ENCODE results near the gene RNF43. TPM values are rescaled to one million over a fixed set of nuclear protein-coding genes. Genes with fewer than 3 reads are reported as not detected.

RNF43 gene
- total and polyA plus RNA-seq, 2 of the 13 experiments (the other 11 are each of a cell fraction or from before 2014, with no cell fraction given) = 31.0 to 53.4 TPM

- TF ChIP-seq ZNF713 (CRISPR knock-in tag; IDR thresholded peaks at IDR 0.05) = no peak
- no peak for TF ChIP-seq MTF2 (CRISPR knock-in tag; IDR thresholded peaks at IDR 0.05; ENCODE audit: borderline replicate concordance)
- no peak for TF ChIP-seq TEAD2 (CRISPR knock-in tag; IDR thresholded peaks at IDR 0.05)
- TF ChIP-seq ZNF30 (CRISPR knock-in tag; IDR thresholded peaks at IDR 0.05) = no peak
- TF ChIP-seq, protein P1, sequence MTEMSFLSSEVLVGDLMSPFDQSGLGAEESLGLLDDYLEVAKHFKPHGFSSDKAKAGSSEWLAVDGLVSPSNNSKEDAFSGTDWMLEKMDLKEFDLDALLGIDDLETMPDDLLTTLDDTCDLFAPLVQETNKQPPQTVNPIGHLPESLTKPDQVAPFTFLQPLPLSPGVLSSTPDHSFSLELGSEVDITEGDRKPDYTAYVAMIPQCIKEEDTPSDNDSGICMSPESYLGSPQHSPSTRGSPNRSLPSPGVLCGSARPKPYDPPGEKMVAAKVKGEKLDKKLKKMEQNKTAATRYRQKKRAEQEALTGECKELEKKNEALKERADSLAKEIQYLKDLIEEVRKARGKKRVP (CRISPR knock-in tag; IDR thresholded peaks at IDR 0.05) = no peak
- no peak for TF ChIP-seq PITX1 (CRISPR knock-in tag; IDR thresholded peaks at IDR 0.05)
- no peak for TF ChIP-seq PCBP1 (IDR thresholded peaks at IDR 0.05; ENCODE audit: borderline replicate concordance, low read depth, low read length)
- 0 out of 2 replicates have a peak, but pooled peaks have one; percentile 59 for TF ChIP-seq SIN3A (IDR thresholded peaks at IDR 0.05; ENCODE audit: borderline replicate concordance, low read depth, low read length)
- no peak for TF ChIP-seq ZNF501 (CRISPR knock-in tag; IDR thresholded peaks at IDR 0.05)
- no peak for TF ChIP-seq HHEX (CRISPR knock-in tag; IDR thresholded peaks at IDR 0.05)
- TF ChIP-seq HINFP (CRISPR knock-in tag; IDR thresholded peaks at IDR 0.05; ENCODE audit: low read depth) = no peak
- TF ChIP-seq LBX2 (CRISPR knock-in tag; IDR thresholded peaks at IDR 0.05; ENCODE audit: borderline replicate concordance) = no peak
- no peak for TF ChIP-seq CREB3 (CRISPR knock-in tag; IDR thresholded peaks at IDR 0.05)
- TF ChIP-seq ZNF121 (CRISPR knock-in tag; IDR thresholded peaks at IDR 0.05) = no peak
- TF ChIP-seq ZFY (CRISPR knock-in tag; IDR thresholded peaks at IDR 0.05) = no peak; the same call in 1 of the 2 replicates
- no peak for TF ChIP-seq REL (CRISPR knock-in tag; conservative IDR thresholded peaks at IDR 0.05)
- no peak for TF ChIP-seq ZSCAN30 (CRISPR knock-in tag; IDR thresholded peaks at IDR 0.05)
- no peak for TF ChIP-seq ZNF12 (CRISPR knock-in tag; IDR thresholded peaks at IDR 0.05)
- TF ChIP-seq ELF4 (CRISPR knock-in tag; IDR thresholded peaks at IDR 0.05; ENCODE audit: borderline replicate concordance) = no peak
- 0 out of 2 replicates have a peak, but pooled peaks have one; percentile 13 for TF ChIP-seq MED1 (CRISPR knock-in tag; IDR thresholded peaks at IDR 0.05)
- TF ChIP-seq TGIF2 (CRISPR knock-in tag; IDR thresholded peaks at IDR 0.05) = 0 out of 2 replicates have a peak, but pooled peaks have one; percentile 42
- TF ChIP-seq ZNF678 (CRISPR knock-in tag; IDR thresholded peaks at IDR 0.05) = no peak
- no peak for TF ChIP-seq KDM3A (CRISPR knock-in tag; IDR thresholded peaks at IDR 0.05; ENCODE audit: low read depth)
- peak; percentile 27; the same call in 1 of the 2 replicates for TF ChIP-seq NCOA2 (CRISPR knock-in tag; IDR thresholded peaks at IDR 0.05)
- no peak for TF ChIP-seq SATB2 (CRISPR knock-in tag; IDR thresholded peaks at IDR 0.05)
- TF ChIP-seq RBM39 (IDR thresholded peaks at IDR 0.05; ENCODE audit: low read depth, low read length, poor library complexity, severe bottlenecking) = no peak
- TF ChIP-seq ARID2 (CRISPR knock-in tag; IDR thresholded peaks at IDR 0.05; ENCODE audit: borderline replicate concordance) = no peak
- no peak for TF ChIP-seq ADNP (CRISPR knock-in tag; IDR thresholded peaks at IDR 0.05)
- TF ChIP-seq CERS6 (CRISPR knock-in tag; IDR thresholded peaks at IDR 0.05) = no peak
Observed at GRCh38 chr17:58414596-58414997, 2.7 kb downstream of the RNF43 start (continued).
